C4-2B (cell line): ENCODE data around the gene KDM6B.

Experiments used
- H3K27ac ChIP-seq: fragments of 450-650 bp; 2 replicates; pipeline ENCODE4 v1.5.1; 2017
- ZFX ChIP-seq: fragments of 450-650 bp; IDR thresholded peaks from 2 replicates; pipeline ENCODE4 v1.6.1; 2017
- TF ChIP-seq, protein P1 (sequence below): fragments of 450-650 bp; conservative IDR thresholded peaks from 2 replicates; pipeline ENCODE4 v1.5.1; 2017; ENCODE audit warnings: mild to moderate bottlenecking

KDM6B gene, protein sequence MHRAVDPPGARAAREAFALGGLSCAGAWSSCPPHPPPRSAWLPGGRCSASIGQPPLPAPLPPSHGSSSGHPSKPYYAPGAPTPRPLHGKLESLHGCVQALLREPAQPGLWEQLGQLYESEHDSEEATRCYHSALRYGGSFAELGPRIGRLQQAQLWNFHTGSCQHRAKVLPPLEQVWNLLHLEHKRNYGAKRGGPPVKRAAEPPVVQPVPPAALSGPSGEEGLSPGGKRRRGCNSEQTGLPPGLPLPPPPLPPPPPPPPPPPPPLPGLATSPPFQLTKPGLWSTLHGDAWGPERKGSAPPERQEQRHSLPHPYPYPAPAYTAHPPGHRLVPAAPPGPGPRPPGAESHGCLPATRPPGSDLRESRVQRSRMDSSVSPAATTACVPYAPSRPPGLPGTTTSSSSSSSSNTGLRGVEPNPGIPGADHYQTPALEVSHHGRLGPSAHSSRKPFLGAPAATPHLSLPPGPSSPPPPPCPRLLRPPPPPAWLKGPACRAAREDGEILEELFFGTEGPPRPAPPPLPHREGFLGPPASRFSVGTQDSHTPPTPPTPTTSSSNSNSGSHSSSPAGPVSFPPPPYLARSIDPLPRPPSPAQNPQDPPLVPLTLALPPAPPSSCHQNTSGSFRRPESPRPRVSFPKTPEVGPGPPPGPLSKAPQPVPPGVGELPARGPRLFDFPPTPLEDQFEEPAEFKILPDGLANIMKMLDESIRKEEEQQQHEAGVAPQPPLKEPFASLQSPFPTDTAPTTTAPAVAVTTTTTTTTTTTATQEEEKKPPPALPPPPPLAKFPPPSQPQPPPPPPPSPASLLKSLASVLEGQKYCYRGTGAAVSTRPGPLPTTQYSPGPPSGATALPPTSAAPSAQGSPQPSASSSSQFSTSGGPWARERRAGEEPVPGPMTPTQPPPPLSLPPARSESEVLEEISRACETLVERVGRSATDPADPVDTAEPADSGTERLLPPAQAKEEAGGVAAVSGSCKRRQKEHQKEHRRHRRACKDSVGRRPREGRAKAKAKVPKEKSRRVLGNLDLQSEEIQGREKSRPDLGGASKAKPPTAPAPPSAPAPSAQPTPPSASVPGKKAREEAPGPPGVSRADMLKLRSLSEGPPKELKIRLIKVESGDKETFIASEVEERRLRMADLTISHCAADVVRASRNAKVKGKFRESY (N-terminal part only)

DNA sequence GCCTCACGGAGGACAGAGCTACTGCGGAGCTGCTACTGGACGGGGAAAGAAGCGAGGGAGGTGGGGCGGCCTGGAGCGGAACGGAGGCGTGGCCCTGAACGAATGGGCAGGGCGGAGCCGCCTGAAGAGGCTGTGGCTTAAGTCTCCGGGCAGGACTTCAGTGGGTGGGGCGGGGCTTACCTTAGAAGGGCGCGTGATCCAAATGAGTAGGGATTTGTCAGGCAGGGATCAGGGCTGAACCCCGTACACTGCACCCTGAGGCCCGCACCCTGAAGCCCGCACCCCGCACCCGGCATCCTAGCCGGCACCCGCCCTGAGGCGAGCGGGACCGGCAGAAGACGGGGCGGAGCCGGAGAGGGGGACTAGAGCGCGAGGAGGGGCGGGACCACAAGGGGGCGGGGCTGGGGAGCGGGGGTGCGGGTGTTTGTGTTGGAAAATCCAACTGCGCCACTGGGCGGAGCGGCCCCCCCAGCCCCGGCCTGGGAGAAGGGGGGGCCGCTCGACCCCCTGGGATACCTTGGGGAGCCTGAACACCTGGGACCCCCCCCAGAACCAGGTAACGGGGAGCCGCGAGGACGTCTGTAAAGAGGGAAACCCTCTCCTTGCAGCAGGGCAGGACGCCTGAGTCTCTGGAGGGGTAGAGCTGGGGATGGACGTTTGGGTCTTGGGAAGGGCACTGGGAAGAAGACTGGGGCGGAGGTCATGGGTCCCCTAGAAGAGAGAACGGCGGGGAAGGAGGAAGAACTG lies at the start of gene KDM6B:
TSS of gene KDM6B (plus strand) at position 423 of the 747 bp plus-strand sequence. CDS start 11,338 bp downstream, outside the sequence.
- peak within 1 kb of the TSS; percentile 100 for H3K27ac ChIP-seq
- TF ChIP-seq, protein P1, sequence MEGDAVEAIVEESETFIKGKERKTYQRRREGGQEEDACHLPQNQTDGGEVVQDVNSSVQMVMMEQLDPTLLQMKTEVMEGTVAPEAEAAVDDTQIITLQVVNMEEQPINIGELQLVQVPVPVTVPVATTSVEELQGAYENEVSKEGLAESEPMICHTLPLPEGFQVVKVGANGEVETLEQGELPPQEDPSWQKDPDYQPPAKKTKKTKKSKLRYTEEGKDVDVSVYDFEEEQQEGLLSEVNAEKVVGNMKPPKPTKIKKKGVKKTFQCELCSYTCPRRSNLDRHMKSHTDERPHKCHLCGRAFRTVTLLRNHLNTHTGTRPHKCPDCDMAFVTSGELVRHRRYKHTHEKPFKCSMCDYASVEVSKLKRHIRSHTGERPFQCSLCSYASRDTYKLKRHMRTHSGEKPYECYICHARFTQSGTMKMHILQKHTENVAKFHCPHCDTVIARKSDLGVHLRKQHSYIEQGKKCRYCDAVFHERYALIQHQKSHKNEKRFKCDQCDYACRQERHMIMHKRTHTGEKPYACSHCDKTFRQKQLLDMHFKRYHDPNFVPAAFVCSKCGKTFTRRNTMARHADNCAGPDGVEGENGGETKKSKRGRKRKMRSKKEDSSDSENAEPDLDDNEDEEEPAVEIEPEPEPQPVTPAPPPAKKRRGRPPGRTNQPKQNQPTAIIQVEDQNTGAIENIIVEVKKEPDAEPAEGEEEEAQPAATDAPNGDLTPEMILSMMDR, result no peak
- no peak for TF ChIP-seq ZFX

DNA sequence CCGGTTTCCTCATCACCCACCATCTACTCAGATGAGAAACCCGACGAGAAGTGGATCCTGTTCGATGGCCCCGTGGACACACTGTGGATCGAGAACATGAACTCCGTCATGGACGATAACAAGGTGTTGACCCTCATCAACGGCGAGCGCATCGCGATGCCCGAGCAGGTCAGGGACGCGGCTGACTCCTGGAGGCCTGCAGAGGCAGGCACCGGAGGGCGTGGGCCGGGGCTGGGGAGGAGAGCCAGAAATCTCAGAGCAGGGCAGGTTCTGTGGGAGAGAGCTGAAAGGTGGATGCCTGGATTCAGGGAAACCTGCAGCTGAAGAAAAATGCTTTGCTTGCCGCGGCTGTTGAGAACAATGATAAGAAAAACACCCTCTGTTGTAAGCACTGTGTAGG lies 47.2 kb upstream of the KDM6B start:
- TF ChIP-seq ZFX, result no peak
- TF ChIP-seq, protein P1, result no peak
- H3K27ac ChIP-seq, result no peak overlapping the region

DNA sequence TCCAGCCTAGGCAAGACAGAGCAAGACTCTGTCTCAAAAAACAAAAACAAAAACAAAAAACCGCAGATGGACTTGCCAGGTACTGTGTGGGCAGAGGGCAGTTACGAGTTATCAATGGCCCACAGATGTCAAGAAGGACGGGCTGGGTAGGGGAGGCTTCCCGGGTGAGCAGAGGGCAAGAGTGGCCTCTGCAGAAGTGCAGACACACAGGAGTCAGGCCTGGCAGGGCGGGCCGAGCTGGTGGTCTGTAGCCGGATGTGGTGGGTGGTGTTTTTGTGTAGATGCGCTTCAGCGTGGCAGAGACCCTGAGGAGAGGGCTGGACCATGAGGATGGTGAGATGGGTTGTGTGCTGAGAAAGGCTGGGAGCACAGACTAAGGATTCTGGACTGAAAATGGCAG lies 44.9 kb upstream of the KDM6B start:
- H3K27ac ChIP-seq, result no peak overlapping the region
- TF ChIP-seq, protein P1, result no peak
- no peak for TF ChIP-seq ZFX

DNA sequence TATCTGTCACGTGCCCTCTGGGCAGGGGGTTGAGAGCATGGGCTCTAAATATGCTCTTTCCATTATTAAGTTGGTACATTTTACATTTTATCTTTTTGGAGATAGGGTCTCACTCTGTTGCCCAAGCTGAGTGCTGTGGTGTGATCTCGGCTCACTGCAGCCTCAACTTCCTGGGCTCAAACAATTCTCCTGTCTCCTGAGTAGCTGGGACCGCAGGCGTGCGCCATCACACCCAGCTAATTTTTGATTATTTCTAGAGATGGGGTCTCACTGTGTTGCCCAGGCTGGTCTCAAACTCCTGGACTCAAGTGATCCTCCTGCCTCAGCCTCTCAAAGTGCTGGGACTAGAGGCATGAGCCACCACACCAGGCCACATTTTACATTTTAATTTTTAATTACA lies 43.9 kb upstream of the KDM6B start:
- no peak for TF ChIP-seq ZFX
- TF ChIP-seq, protein P1, result no peak
- H3K27ac ChIP-seq, result no peak overlapping the region

DNA sequence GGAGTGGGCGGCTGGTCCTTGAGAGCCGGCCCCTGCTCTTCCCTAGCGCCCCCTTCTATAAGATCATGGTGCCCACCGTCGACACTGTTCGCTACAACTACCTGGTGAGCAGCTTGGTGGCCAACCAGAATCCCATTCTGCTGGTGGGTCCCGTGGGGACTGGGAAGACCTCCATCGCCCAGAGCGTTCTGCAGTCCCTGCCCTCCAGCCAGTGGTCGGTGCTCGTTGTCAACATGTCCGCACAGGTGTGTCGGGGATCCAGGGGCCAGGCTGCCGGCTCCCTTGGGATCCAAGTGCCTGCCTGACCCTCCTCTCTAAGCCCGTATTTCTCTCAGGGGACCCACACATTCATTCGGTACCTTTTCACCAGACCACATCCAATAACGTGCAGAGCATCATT lies 41.4 kb upstream of the KDM6B start:
- TF ChIP-seq, protein P1, result no peak
- TF ChIP-seq ZFX, result no peak
- H3K27ac ChIP-seq, result no peak overlapping the region

DNA sequence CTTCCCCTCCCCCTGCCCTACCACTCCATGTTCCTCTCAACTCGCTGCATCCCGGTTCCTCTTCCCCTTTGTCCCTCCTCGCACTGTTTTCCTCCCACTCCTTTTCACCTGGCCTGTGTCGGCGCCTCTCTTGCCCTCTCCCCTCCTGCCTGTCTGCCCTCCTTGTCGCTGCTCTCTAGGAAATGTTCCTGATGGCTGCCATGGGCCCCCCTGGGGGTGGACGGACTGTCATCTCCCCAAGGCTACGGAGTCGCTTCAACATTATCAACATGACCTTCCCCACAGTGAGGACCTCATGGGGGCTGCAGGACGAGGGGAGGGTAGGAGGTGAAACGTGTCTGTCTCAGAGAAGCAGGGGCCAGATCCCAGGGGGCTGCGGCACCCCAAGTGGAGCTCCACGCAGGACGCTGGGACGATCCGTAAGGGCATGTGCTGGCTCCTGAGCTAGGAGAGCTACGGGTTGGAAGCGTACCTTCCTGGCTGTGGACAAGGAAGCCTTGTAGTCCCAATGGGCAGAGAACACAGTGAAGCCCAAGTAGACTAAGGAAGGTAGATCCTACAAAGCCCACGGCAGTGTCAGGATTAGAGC lies 39.8 kb upstream of the KDM6B start:
- H3K27ac ChIP-seq, result no peak overlapping the region
- TF ChIP-seq, protein P1, result no peak
- TF ChIP-seq ZFX, result no peak
